ENCODE measurements around the gene WSCD2.

- no peak for TF ChIP-seq POLR2A (IDR thresholded peaks at IDR 0.05)
- no peak for TF ChIP-seq CTCF (IDR thresholded peaks at IDR 0.05)
- no peak for TF ChIP-seq POLR2AphosphoS5 (IDR thresholded peaks at IDR 0.05; ENCODE audit: insufficient read depth in 1 of 2, low read depth in 1 of 2)
These were observed 148.5 kb downstream of the WSCD2 start for GRCh38 chr12:108277613-108278012.

All from vagina (tissue), 2 donors.